ENCODE measurements around the gene ERCC1. TPM values are rescaled to one million over a fixed set of nuclear protein-coding genes. Genes with fewer than 3 reads are reported as not detected.

ERCC1 gene
- total RNA-seq, 4 donors from 2014 or later = 57.5 to 85.2 (median 64.7) TPM

- TF ChIP-seq, protein P1, sequence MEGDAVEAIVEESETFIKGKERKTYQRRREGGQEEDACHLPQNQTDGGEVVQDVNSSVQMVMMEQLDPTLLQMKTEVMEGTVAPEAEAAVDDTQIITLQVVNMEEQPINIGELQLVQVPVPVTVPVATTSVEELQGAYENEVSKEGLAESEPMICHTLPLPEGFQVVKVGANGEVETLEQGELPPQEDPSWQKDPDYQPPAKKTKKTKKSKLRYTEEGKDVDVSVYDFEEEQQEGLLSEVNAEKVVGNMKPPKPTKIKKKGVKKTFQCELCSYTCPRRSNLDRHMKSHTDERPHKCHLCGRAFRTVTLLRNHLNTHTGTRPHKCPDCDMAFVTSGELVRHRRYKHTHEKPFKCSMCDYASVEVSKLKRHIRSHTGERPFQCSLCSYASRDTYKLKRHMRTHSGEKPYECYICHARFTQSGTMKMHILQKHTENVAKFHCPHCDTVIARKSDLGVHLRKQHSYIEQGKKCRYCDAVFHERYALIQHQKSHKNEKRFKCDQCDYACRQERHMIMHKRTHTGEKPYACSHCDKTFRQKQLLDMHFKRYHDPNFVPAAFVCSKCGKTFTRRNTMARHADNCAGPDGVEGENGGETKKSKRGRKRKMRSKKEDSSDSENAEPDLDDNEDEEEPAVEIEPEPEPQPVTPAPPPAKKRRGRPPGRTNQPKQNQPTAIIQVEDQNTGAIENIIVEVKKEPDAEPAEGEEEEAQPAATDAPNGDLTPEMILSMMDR (IDR thresholded peaks at IDR 0.05; ENCODE audit: low read depth) = no peak
Observed at GRCh38 chr19:45407091-45407375, 16.7 kb downstream of the ERCC1 start.

DNA sequence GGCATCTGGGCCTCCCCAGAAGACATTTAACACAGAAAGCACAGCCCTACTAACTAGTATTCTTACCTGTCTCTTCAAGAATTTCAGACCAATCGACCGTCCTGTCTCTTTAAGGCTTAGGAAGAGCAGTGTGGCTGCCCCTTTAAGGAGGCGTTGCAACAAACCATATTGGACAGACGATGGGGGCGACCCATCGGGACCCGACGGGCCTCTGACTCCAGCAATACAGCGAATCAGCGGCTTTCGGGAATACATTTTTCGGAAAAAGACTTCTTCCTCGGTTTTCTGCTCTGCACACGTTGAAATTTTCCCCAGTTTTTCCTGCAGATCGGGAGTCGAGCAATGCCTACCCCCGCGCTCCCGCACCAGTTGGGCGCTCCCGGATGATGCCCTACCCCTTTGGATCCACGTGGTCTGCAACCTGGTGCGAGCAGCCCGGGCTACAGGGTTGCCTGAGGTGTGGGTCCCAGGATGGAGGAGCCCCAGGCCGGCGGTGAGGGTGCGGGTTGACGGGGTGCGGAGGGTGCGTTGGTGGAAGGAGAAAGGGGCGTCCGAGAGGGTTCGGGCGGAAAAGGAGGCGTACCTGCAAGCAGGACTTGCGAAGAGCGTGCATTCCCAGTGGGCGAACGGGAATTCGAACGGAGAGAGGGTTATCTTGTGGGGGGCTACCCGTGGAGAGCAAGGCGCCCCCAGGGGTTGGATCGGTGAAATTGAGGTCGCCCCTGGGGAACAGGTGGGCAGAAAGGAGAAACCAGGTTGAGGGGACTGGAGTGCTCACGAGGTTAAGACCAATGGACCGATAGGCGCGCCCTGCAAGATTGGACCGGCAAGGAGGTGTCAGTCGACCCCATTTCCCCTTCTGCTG lies 17.3 kb downstream of the ERCC1 start, which contains the start of gene POLR1G:
Gene POLR1G (plus strand): TSS at position 419 of the 865 bp plus-strand sequence. CDS start 53 bp downstream, at position 472.
- TF ChIP-seq, protein P1 (IDR thresholded peaks at IDR 0.05; ENCODE audit: low read depth) = no peak

GRCh38 chr19:45405435-45406225 lies 18.1 kb downstream of the ERCC1 start:
- TF ChIP-seq, protein P1 (IDR thresholded peaks at IDR 0.05; ENCODE audit: low read depth) = no peak

- TF ChIP-seq, protein P1 (IDR thresholded peaks at IDR 0.05; ENCODE audit: low read depth) = no peak
Observed at GRCh38 chr19:45404557-45405434, 18.9 kb downstream of the ERCC1 start, which contains the start of gene PPP1R13L. Gene PPP1R13L, minus strand, starts transcription at chr19:45405069. Its CDS starts 6,751 bp downstream, at chr19:45398318.

DNA sequence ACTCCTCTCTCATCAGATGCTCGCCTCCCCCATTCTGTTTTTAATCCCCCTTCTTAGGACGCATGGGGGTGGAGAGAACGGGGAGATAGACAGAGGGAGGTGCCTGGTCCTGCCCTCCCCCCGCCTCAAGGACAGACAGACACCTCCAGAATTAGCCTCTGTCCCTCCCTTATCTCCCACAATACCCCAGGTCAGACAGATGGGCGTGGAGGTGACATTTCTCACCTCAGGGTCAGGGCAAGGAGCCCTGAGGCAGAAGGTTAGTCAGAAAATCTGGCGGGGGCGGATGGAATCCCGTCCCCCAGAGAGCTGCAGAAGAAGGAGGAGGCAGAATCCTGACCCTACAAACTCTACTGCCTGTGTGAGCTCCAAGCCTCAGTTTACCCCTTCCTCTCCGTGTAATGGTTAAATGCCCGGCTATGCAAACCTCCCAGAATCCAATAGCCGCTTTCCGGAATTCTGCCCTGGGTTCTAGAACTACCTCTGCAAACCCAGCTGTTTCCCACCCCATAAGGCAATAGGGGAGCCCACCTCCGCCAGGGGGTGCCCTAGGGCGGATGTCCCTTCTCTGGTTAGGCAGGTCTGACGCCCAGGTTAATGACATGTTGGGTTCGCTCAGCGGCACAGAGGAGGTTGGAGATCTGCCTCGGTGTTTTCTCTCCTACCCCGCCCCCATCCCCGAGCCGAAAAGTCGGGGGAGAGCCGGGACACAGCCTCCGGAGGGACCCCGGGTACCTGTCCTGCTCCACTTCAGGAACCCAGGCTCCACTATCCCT lies 19.7 kb downstream of the ERCC1 start:
- TF ChIP-seq, protein P1 (IDR thresholded peaks at IDR 0.05; ENCODE audit: low read depth) = no peak

GRCh38 chr19:45403272-45403671 lies 20.4 kb downstream of the ERCC1 start:
- TF ChIP-seq, protein P1 (IDR thresholded peaks at IDR 0.05; ENCODE audit: low read depth) = no peak

Measured in subcutaneous adipose tissue (tissue), 4 donors.